ENCODE measurements around the gene SCO2. TPM values are rescaled to one million over a fixed set of nuclear protein-coding genes. Genes with fewer than 3 reads are reported as not detected.

SCO2 gene
- total and polyA plus RNA-seq, 9 of the 15 experiments (the other 6 are each of a cell fraction or from before 2014, with no cell fraction given), result 0.34 to 4.0 (median 1.1) TPM; not detected in 3

- Histone ChIP-seq H3K4me2 (ENCODE audit: insufficient read depth, low read length) (no peak overlapping the region), H3K79me2 (ENCODE audit: control insufficient read depth, insufficient read depth, low read length) (no peaks in the 10 kb centered on the region), H3K36me3 (ENCODE audit: control insufficient read depth, insufficient read depth, low read length) (no peaks in the 10 kb centered on the region; the same call in 2 of the 3 replicates), H3K9ac (ENCODE audit: insufficient read depth in 1 of 2, low read depth in 2 of 2, low read length in 2 of 2) (no peak overlapping the region), H3K27ac (ENCODE audit: extremely low read depth, low read depth, low read length) (no peak overlapping the region), H3K4me1 (replicated peaks in 1 of 2; ENCODE audit: control insufficient read depth in 2 of 2, insufficient read depth in 2 of 2, low read length in 2 of 2) (peaks cover 3 to 16% of the 10 kb centered on the region in 2 experiments; a peak in 2 of 5 replicates), H3K4me3 (no peak overlapping the region), H3K27me3 (ENCODE audit: control insufficient read depth in 2 of 2, insufficient read depth in 2 of 2, low read length in 2 of 2) (no peaks in the 10 kb centered on the region), H4K20me1 (replicated peaks; ENCODE audit: control insufficient read depth, insufficient read depth, low read length) (no peaks in the 10 kb centered on the region), H2AFZ (ENCODE audit: low read depth, low read length) (no peak overlapping the region), H3K9me3 (replicated peaks; ENCODE audit: control insufficient read depth, insufficient read depth, low read depth, low read length) (0 out of 2 replicates have a peak, but pooled peaks cover 1% of the 10 kb centered on the region), H3K9me1 (ENCODE audit: control insufficient read depth, insufficient read depth, low read length) (no peaks in the 10 kb centered on the region)
- in situ Hi-C loops (cut with MboI), result no loop called here
- BruUV-seq (replicated peaks), result no TSS peak
- WGBS (ENCODE audit: insufficient coverage, low coverage, missing lambda C conversion rate), result 72% methylated on average over 5 of the region's 6 CpGs
- intact Hi-C loops (cut with micrococcal nuclease), result loop anchor here (5.0 kb wide), 1 partner anchor 255 kb away; no protein-coding TSS in a partner anchor
- ChIA-PET POLR2A (interaction anchor here (0.6 to 1.3 kb wide), 6 partner anchors 9 to 532 kb away, joined by 3 to 5 read pairs (median 3); partner anchors contain the start of genes LMF2 and NCAPH2), CTCF (ENCODE audit: low intra/inter-chr PET ratio) (no interaction called here)
- no peak for FAIRE-seq
- no peak for DNase-seq (ENCODE audit: extremely low read depth in 1 of 4, low spot score in 3 of 4)
- ATAC-seq, result no peak
- TF ChIP-seq ATF4 (CRISPR knock-in tag; IDR thresholded peaks at IDR 0.05), result no peak
- TF ChIP-seq HMGXB4 (CRISPR knock-in tag; IDR thresholded peaks at IDR 0.05), result no peak
- no peak for TF ChIP-seq KLF13 (tag; IDR thresholded peaks at IDR 0.05; ENCODE audit: borderline replicate concordance, low read depth)
- no peak for TF ChIP-seq GTF2E2 (tag; IDR thresholded peaks at IDR 0.05)
- no peak for TF ChIP-seq ZNF134 (CRISPR knock-in tag; conservative IDR thresholded peaks at IDR 0.05)
- no peak for TF ChIP-seq SNRNP70 (optimal IDR thresholded peaks at IDR 0.05; ENCODE audit: low read depth, low read length)
- no peak for TF ChIP-seq RAD21 (CRISPR knock-in tag; conservative IDR thresholded peaks at IDR 0.05 in 1 of 2, IDR thresholded peaks at IDR 0.05 in 1 of 2)
- no peak for TF ChIP-seq MGA (IDR thresholded peaks at IDR 0.05)
Measured at GRCh38 chr22:50497093-50497492, 28.3 kb downstream of the SCO2 start.
